DND-41 (cell line): Measurements from ENCODE around the gene RBP2.

Experiments used
- ATAC-seq: fragments of 200-7000 bp; cut with Tn5 transposase; 3 replicates; pipeline ENCODE4 v1.9.1; 2021; ENCODE audit warnings: low read depth; ENCODE audit not compliant: insufficient read depth
- DNase-seq: peaks from one replicate; pipeline ENCODE4 v3.0.0-alpha.2; 2020
- H2AFZ ChIP-seq: 2 replicates; pipeline ENCODE4 v1.6.0; 2012; ENCODE audit warnings: low read depth, low read length
- H3K27ac ChIP-seq: 2 replicates; pipeline ENCODE4 v1.5.1; 2012; ENCODE audit warnings: low read length, inconsistent platforms
- H3K27me3 ChIP-seq: fragments of 200-600 bp; sonication (generic); 2 replicates; pipeline ENCODE4 v1.6.0; 2012; ENCODE audit warnings: low read length, mild to moderate bottlenecking, inconsistent platforms; ENCODE audit not compliant: insufficient read depth, poor library complexity
- H3K36me3 ChIP-seq: 2 replicates; pipeline ENCODE4 v1.5.1; 2012; ENCODE audit warnings: low read length, inconsistent platforms; ENCODE audit not compliant: insufficient read depth
- H3K4me1 ChIP-seq: 2 replicates; pipeline ENCODE4 v1.5.1; 2012; ENCODE audit warnings: mild to moderate bottlenecking, low read length; ENCODE audit not compliant: insufficient read depth
- H3K4me2 ChIP-seq: 2 replicates; pipeline ENCODE4 v1.6.0; 2012; ENCODE audit warnings: mild to moderate bottlenecking, moderate library complexity, low read length, inconsistent platforms; ENCODE audit not compliant: insufficient read depth
- H3K4me3 ChIP-seq, 2 experiments: fragments of 200-600 bp in 1 of 2; shearing (Covaris generic) in 1 of 2; 2 replicates each; pipeline ENCODE4 v1.5.1; 2012 to 2016; ENCODE audit warnings: inconsistent platforms in 2 of 2, low read length in 2 of 2, mild to moderate bottlenecking in 2 of 2, low read depth in 1 of 2, moderate library complexity in 1 of 2
- H3K79me2 ChIP-seq: 2 replicates; pipeline ENCODE4 v1.6.0; 2012; ENCODE audit warnings: low read length, inconsistent platforms; ENCODE audit not compliant: insufficient read depth
- H3K9ac ChIP-seq: 2 replicates; pipeline ENCODE4 v1.6.0; 2012; ENCODE audit warnings: low read depth, mild to moderate bottlenecking, inconsistent platforms, low read length, moderate library complexity
- H3K9me3 ChIP-seq: 2 replicates; pipeline ENCODE4 v1.5.1; 2012; ENCODE audit warnings: low read length, moderate library complexity, mild to moderate bottlenecking, inconsistent platforms; ENCODE audit not compliant: insufficient read depth, severe bottlenecking
- H4K20me1 ChIP-seq: 2 replicates; pipeline ENCODE4 v1.6.0; 2012; ENCODE audit warnings: low read length; ENCODE audit not compliant: insufficient read depth
- CTCF ChIP-seq: IDR thresholded peaks from 2 replicates; pipeline ENCODE4 v1.5.1; 2012; ENCODE audit warnings: borderline replicate concordance, low read length, moderate library complexity, mild to moderate bottlenecking; ENCODE audit not compliant: poor library complexity, severe bottlenecking; ENCODE audit errors: extremely low read depth
- EZH2 ChIP-seq: IDR thresholded peaks from 3 replicates; pipeline ENCODE4 v1.6.1; 2012; ENCODE audit warnings: borderline replicate concordance, low read depth, mild to moderate bottlenecking, moderate library complexity, low read length, inconsistent platforms; ENCODE audit not compliant: severe bottlenecking

Gene RBP2

GRCh38 chr3:139481116-139481515 lies 4.8 kb upstream of the RBP2 start:
- Histone ChIP-seq H3K79me2 (no peaks in the 10 kb centered on the region), H3K9ac (no peak overlapping the region), H3K9me3 (no peaks in the 10 kb centered on the region), H3K4me1 (no peaks in the 10 kb centered on the region), H3K4me2 (no peak overlapping the region), H3K36me3 (no peaks in the 10 kb centered on the region), H3K4me3 (no peak overlapping the region), H3K27ac (no peak overlapping the region), H2AFZ (no peak overlapping the region), H4K20me1 (no peaks in the 10 kb centered on the region), H3K27me3 (peaks cover 2% of the 10 kb centered on the region)
- no peak for DNase-seq
- no peak for TF ChIP-seq EZH2
- no peak for TF ChIP-seq CTCF
- no peak for ATAC-seq

GRCh38 chr3:139480585-139480984 lies 4.3 kb upstream of the RBP2 start:
- Histone ChIP-seq H3K9ac (no peak overlapping the region), H2AFZ (no peak overlapping the region), H3K4me3 (no peak overlapping the region), H3K4me1 (no peaks in the 10 kb centered on the region), H3K79me2 (no peaks in the 10 kb centered on the region), H3K36me3 (no peaks in the 10 kb centered on the region), H3K9me3 (no peaks in the 10 kb centered on the region), H3K4me2 (no peak overlapping the region), H3K27ac (no peak overlapping the region), H3K27me3 (peaks cover 2% of the 10 kb centered on the region), H4K20me1 (no peaks in the 10 kb centered on the region)
- TF ChIP-seq CTCF = no peak
- no peak for TF ChIP-seq EZH2
- ATAC-seq (no peak), DNase-seq (no peak)

- Histone ChIP-seq H4K20me1 (no peaks in the 10 kb centered on the region), H3K27ac (no peak overlapping the region), H2AFZ (no peak overlapping the region), H3K36me3 (no peaks in the 10 kb centered on the region), H3K4me2 (no peak overlapping the region), H3K4me1 (no peaks in the 10 kb centered on the region), H3K79me2 (no peaks in the 10 kb centered on the region), H3K27me3 (peaks cover 2% of the 10 kb centered on the region), H3K9ac (no peak overlapping the region), H3K4me3 (no peak overlapping the region), H3K9me3 (no peaks in the 10 kb centered on the region)
- DNase-seq (no peak), ATAC-seq (no peak)
- TF ChIP-seq EZH2 (no peak), CTCF (no peak)
Observed at GRCh38 chr3:139477710-139478640, 1.7 kb upstream of the RBP2 start.
